SU-DHL-6 (cell line): ENCODE results near the gene FKBP2.

Experiments
- H2AFZ ChIP-seq: fragments of 200-600 bp; sonication (generic); 2 replicates; pipeline ENCODE4 v1.6.1; 2014; ENCODE audit warnings: low read depth, mild to moderate bottlenecking, moderate library complexity, mixed read lengths, antibody characterized with exemption, low read length; ENCODE audit not compliant: severe bottlenecking
- H3F3A ChIP-seq: fragments of 200-600 bp; shearing (Covaris generic); 2 replicates; pipeline ENCODE4 v1.6.0; 2016; ENCODE audit warnings: antibody characterized with exemption, mild to moderate bottlenecking; ENCODE audit not compliant: insufficient read depth
- H3K27ac ChIP-seq: fragments of 200-600 bp; sonication (generic); 2 replicates; pipeline ENCODE4 v1.5.1; 2016; ENCODE audit warnings: low read depth, mild to moderate bottlenecking, low read length, moderate library complexity, mixed read lengths
- H3K27me3 ChIP-seq: fragments of 200-600 bp; sonication (generic), shearing (Covaris generic); 2 replicates; pipeline ENCODE4 v1.6.0; 2014; ENCODE audit warnings: mild to moderate bottlenecking, low read length
- H3K36me3 ChIP-seq: fragments of 200-600 bp; sonication (generic); 2 replicates; pipeline ENCODE4 v1.6.1; 2014; ENCODE audit warnings: mild to moderate bottlenecking, low read length, mixed read lengths
- H3K4me2 ChIP-seq: fragments of 300-600, 200-600 bp; shearing (Covaris generic), sonication (generic); 2 replicates; pipeline ENCODE4 v1.6.0; 2014; ENCODE audit warnings: low read length, low read depth, mild to moderate bottlenecking; ENCODE audit not compliant: poor library complexity, severe bottlenecking
- H3K4me3 ChIP-seq: fragments of 200-600 bp; sonication (generic); 2 replicates; pipeline ENCODE4 v1.5.1; 2014; ENCODE audit warnings: antibody characterized with exemption, low read length, mild to moderate bottlenecking, mixed read lengths; ENCODE audit not compliant: insufficient read depth, poor library complexity, severe bottlenecking
- H3K79me2 ChIP-seq: fragments of 200-600 bp; sonication (generic); 2 replicates; pipeline ENCODE4 v1.6.1; 2014; ENCODE audit warnings: mild to moderate bottlenecking, low read length, moderate library complexity; ENCODE audit not compliant: insufficient read depth
- H3K9ac ChIP-seq: fragments of 200-600 bp; sonication (generic); 2 replicates; pipeline ENCODE4 v1.7.0; 2014; ENCODE audit warnings: mild to moderate bottlenecking, low read length
- H3K9me2 ChIP-seq: fragments of 200-600 bp; sonication (generic); replicated peaks from 2 replicates; pipeline ENCODE4 v1.6.1; 2014; ENCODE audit warnings: low read length; ENCODE audit not compliant: insufficient read depth
- H3K9me3 ChIP-seq: fragments of 200-600 bp; sonication (generic); 2 replicates; pipeline ENCODE4 v1.6.1; 2014; ENCODE audit warnings: low read length, mixed read lengths; ENCODE audit not compliant: insufficient read depth
- H4K20me1 ChIP-seq: fragments of 200-600 bp; sonication (generic); 2 replicates; pipeline ENCODE4 v1.6.1; 2014; ENCODE audit warnings: low read depth, mild to moderate bottlenecking, antibody characterized with exemption, low read length, moderate library complexity, mixed read lengths
- EZH2phosphoT487 ChIP-seq: fragments of 200-600 bp; sonication (generic), shearing (Covaris generic); conservative IDR thresholded peaks from 2 replicates; pipeline ENCODE4 v1.6.1; 2018; ENCODE audit warnings: mild to moderate bottlenecking, antibody characterized with exemption, low read length, moderate library complexity, mixed read lengths
- TF ChIP-seq, protein P1 (sequence below): fragments of 200-600 bp; sonication (generic); IDR thresholded peaks from one replicate; pipeline ENCODE4 v1.5.1; 2017; ENCODE audit warnings: antibody characterized with exemption, mild to moderate bottlenecking, low read length, moderate library complexity; ENCODE audit not compliant: insufficient read depth, poor library complexity, severe bottlenecking

Gene FKBP2

DNA sequence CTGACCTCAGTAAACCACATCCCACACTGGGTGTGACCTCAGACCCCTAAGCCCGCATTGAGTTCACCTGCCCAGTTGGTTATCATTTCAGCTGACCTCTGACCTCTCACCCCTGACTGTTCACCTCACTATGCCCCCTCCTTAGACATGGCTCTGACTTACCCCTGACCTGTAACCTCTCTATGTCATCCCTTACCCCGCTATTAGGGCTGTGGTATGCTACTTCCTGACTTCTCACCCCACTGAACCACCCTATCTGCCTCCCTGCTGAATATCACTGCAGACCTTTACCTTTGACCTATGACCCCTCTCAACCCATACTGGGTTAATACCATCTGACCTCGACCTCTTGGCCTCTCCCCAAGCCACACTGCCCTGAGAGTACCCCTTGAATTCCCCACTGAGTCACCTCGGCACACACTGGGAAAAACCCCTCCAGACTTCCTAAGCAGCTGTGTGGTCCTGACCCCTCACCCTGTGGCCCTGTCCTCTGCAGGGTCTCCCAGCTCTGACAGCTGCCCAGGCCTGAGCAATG lies 18.7 kb downstream of the FKBP2 start:
- Histone ChIP-seq H3K36me3 (no peaks in the 10 kb centered on the region), H3K9me3 (no peaks in the 10 kb centered on the region), H3K27ac (no peak overlapping the region), H3K9ac (no peak overlapping the region), H2AFZ (no peak overlapping the region), H4K20me1 (no peaks in the 10 kb centered on the region), H3F3A (no peaks in the 10 kb centered on the region), H3K79me2 (no peaks in the 10 kb centered on the region), H3K4me2 (no peak overlapping the region), H3K9me2 (no peaks in the 10 kb centered on the region), H3K4me3 (no peak overlapping the region), H3K27me3 (no peaks in the 10 kb centered on the region)
- TF ChIP-seq EZH2phosphoT487: no peak
- TF ChIP-seq, protein P1, sequence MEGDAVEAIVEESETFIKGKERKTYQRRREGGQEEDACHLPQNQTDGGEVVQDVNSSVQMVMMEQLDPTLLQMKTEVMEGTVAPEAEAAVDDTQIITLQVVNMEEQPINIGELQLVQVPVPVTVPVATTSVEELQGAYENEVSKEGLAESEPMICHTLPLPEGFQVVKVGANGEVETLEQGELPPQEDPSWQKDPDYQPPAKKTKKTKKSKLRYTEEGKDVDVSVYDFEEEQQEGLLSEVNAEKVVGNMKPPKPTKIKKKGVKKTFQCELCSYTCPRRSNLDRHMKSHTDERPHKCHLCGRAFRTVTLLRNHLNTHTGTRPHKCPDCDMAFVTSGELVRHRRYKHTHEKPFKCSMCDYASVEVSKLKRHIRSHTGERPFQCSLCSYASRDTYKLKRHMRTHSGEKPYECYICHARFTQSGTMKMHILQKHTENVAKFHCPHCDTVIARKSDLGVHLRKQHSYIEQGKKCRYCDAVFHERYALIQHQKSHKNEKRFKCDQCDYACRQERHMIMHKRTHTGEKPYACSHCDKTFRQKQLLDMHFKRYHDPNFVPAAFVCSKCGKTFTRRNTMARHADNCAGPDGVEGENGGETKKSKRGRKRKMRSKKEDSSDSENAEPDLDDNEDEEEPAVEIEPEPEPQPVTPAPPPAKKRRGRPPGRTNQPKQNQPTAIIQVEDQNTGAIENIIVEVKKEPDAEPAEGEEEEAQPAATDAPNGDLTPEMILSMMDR: no peak

- no peak overlapping the region for H2AFZ ChIP-seq
- H3K79me2 ChIP-seq: no peaks in the 10 kb centered on the region
- no peaks in the 10 kb centered on the region for H3K27me3 ChIP-seq
- no peak overlapping the region for H3K4me3 ChIP-seq
- no peak overlapping the region for H3K27ac ChIP-seq
- H3F3A ChIP-seq: no peaks in the 10 kb centered on the region
- no peaks in the 10 kb centered on the region for H3K9me3 ChIP-seq
- no peaks in the 10 kb centered on the region for H4K20me1 ChIP-seq
- TF ChIP-seq, protein P1: no peak
- no peak for TF ChIP-seq EZH2phosphoT487
- H3K9ac ChIP-seq: no peak overlapping the region
- H3K4me2 ChIP-seq: no peak overlapping the region
- no peaks in the 10 kb centered on the region for H3K36me3 ChIP-seq
- no peaks in the 10 kb centered on the region for H3K9me2 ChIP-seq
These were observed 19.3 kb downstream of the FKBP2 start for GRCh38 chr11:64260147-64260708.

DNA sequence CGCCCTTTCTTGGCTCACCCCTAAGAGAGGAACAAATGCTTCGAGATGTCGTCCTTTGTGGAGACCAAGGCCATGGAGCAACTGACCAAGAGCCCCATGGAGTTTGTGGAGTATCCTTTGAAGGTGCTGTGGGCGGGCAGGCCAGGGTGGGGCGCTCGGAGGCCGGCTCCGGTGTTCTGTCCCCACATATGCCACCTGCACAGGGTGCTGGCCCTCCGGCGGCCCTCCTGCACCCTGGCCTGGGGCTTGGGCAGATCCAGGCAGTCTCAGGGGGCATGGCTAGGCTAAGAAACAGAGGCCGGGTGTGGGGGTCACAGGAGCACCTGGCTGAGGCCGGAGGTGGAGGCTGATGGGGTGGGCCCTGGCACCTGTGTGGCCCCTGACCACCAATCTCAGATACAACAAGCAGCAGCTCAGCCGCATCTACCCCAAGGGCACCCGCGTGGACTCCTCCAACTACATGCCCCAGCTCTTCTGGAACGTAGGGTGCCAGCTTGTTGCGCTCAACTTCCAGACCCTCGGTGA lies 20.7 kb downstream of the FKBP2 start:
- Histone ChIP-seq H2AFZ (no peak overlapping the region), H3F3A (no peaks in the 10 kb centered on the region), H3K9me3 (no peaks in the 10 kb centered on the region), H3K27ac (no peak overlapping the region), H4K20me1 (no peaks in the 10 kb centered on the region), H3K9me2 (no peaks in the 10 kb centered on the region), H3K27me3 (no peaks in the 10 kb centered on the region), H3K4me3 (no peak overlapping the region), H3K4me2 (no peak overlapping the region), H3K79me2 (no peaks in the 10 kb centered on the region), H3K9ac (no peak overlapping the region), H3K36me3 (no peaks in the 10 kb centered on the region)
- TF ChIP-seq, protein P1: no peak
- no peak for TF ChIP-seq EZH2phosphoT487
